Measurements from ENCODE around the gene FAIM.

FAIM gene

GRCh38 chr3:138681463-138682220 lies 73.1 kb downstream of the FAIM start:
- no peak for DNase-seq

- no peak for DNase-seq
Observed at GRCh38 chr3:138682648-138683047, 74.1 kb downstream of the FAIM start.

Measured in stimulated activated CD4-positive, alpha-beta T cell treated with anti-CD3 and anti-CD28 coated beads, Interleukin-12 subunit alpha, Interleukin-12 subunit beta, amount 100 ng/mL, for 4 hours (primary cell).